Head of caudate nucleus (tissue), 42 donors: ENCODE data around the gene ZNF641.
"Not testable (repeated sequence)": the region's sequence is repeated elsewhere in the genome, so short reads cannot be mapped to it uniquely, and the experiment has no call there.

Experiments used
- DNase-seq, 42 donors: peaks; one replicate each; pipeline versions ENCODE4 v3.0.0 to v3.0.0-alpha.2; 2020 to 2021; ENCODE audit warnings: mixed read lengths in 7 of 42
- intact Hi-C: fragments of 100-400 bp; cut with DNase I; formaldehyde crosslinking; loops from one replicate; pipeline ENCODE4 v1.15.0; 2022

ZNF641 gene

GRCh38 chr12:48339442-48340117, 11.1 kb downstream of the ZNF641 start:
- intact Hi-C loops: no loop called here
- no peak for DNase-seq

- intact Hi-C loops: no loop called here
- DNase-seq: no peak
Observed at GRCh38 chr12:48336564-48336963, 14.2 kb downstream of the ZNF641 start.

- intact Hi-C loops: no loop called here
- peak in 1 of 42 donors; percentile 4 for DNase-seq
Observed at GRCh38 chr12:48336061-48336460, 14.7 kb downstream of the ZNF641 start.

- intact Hi-C loops: no loop called here
Observed at GRCh38 chr12:48334808-48335207, 15.9 kb downstream of the ZNF641 start.

GRCh38 chr12:48333680-48334079, 17.0 kb downstream of the ZNF641 start:
- DNase-seq, intact Hi-C loops: not testable (repeated sequence)

More at GRCh38 chr12:48334808-48335207, 15.9 kb downstream of the ZNF641 start:
- no peak for DNase-seq

GRCh38 chr12:48331399-48331798, 19.3 kb downstream of the ZNF641 start:
- intact Hi-C loops: no loop called here
- DNase-seq: no peak

- intact Hi-C loops: no loop called here
- DNase-seq: no peak
Observed at GRCh38 chr12:48329199-48329939, 21.4 kb downstream of the ZNF641 start.

GRCh38 chr12:48316491-48316890, 34.2 kb downstream of the ZNF641 start:
- intact Hi-C loops: no loop called here
- no peak for DNase-seq

- no peak for DNase-seq
- intact Hi-C loops: no loop called here
Observed at GRCh38 chr12:48311313-48311712, 39.4 kb downstream of the ZNF641 start.

- intact Hi-C loops: no loop called here
- DNase-seq: no peak
Observed at GRCh38 chr12:48307269-48307668, 43.5 kb downstream of the ZNF641 start.

GRCh38 chr12:48305190-48305589, 45.5 kb downstream of the ZNF641 start:
- intact Hi-C loops: no loop called here
- DNase-seq: no peak

GRCh38 chr12:48302161-48302911, 48.4 kb downstream of the ZNF641 start:
- DNase-seq: no peak
- intact Hi-C loops: no loop called here

GRCh38 chr12:48300774-48301173, 49.9 kb downstream of the ZNF641 start:
- intact Hi-C loops: no loop called here
- DNase-seq: no peak

- intact Hi-C loops: no loop called here
Observed at GRCh38 chr12:48296586-48297282, 54.0 kb downstream of the ZNF641 start.

GRCh38 chr12:48292040-48292439, 58.7 kb downstream of the ZNF641 start:
- no peak for DNase-seq
- intact Hi-C loops: no loop called here

More at GRCh38 chr12:48296586-48297282, 54.0 kb downstream of the ZNF641 start:
- peak; percentile 54 to 95 (median 82) for DNase-seq

- intact Hi-C loops: no loop called here
- no peak for DNase-seq
Observed at GRCh38 chr12:48291511-48291910, 59.2 kb downstream of the ZNF641 start.

- no peak for DNase-seq
- intact Hi-C loops: no loop called here
Observed at GRCh38 chr12:48288387-48289268, 62.1 kb downstream of the ZNF641 start.
